ENCODE results near the gene KCNJ10.

The KCNJ10 gene

GRCh38 chr1:160082926-160083325 is 13.0 kb upstream of the KCNJ10 start:
- DNase-seq, result no peak

GRCh38 chr1:160082487-160082886 is 12.5 kb upstream of the KCNJ10 start:
- no peak for DNase-seq

- DNase-seq, result no peak
These were observed 11.4 kb upstream of the KCNJ10 start, which contains the start of gene KCNJ9 for GRCh38 chr1:160081261-160081936. Gene KCNJ9 (plus strand): TSS chr1:160081538. CDS start chr1:160084031, 2,493 bp downstream.

- no peak for DNase-seq
These were observed 10.6 kb upstream of the KCNJ10 start for GRCh38 chr1:160080381-160081100.

GRCh38 chr1:160079448-160079847 is 9.5 kb upstream of the KCNJ10 start:
- no peak for DNase-seq

GRCh38 chr1:160078512-160079195 is 8.7 kb upstream of the KCNJ10 start:
- peak; percentile 81 for DNase-seq

- DNase-seq, result no peak
These were observed 7.5 kb upstream of the KCNJ10 start for GRCh38 chr1:160077486-160077885.

- DNase-seq, result no peak
These were observed 6.3 kb upstream of the KCNJ10 start for GRCh38 chr1:160076295-160076694.

- DNase-seq, result no peak
These were observed 5.9 kb upstream of the KCNJ10 start for GRCh38 chr1:160075836-160076235.

GRCh38 chr1:160074865-160075264 is 4.9 kb upstream of the KCNJ10 start:
- DNase-seq, result no peak

GRCh38 chr1:160071289-160071688 is 1.3 kb upstream of the KCNJ10 start:
- DNase-seq, result no peak

GRCh38 chr1:160070243-160071163 is 543 bp upstream of the KCNJ10 start:
- DNase-seq, result peak; percentile 79

- no peak for DNase-seq
These were observed 1.7 kb downstream of the KCNJ10 start for GRCh38 chr1:160068225-160068624.

GRCh38 chr1:160066829-160067745 is 2.9 kb downstream of the KCNJ10 start:
- DNase-seq, result no peak

- no peak for DNase-seq
These were observed 5.2 kb downstream of the KCNJ10 start for GRCh38 chr1:160064746-160065145.

GRCh38 chr1:160064164-160064563 is 5.8 kb downstream of the KCNJ10 start:
- no peak for DNase-seq

- no peak for DNase-seq
These were observed 6.8 kb downstream of the KCNJ10 start for GRCh38 chr1:160063176-160063575.

GRCh38 chr1:160062230-160062532 is 7.8 kb downstream of the KCNJ10 start:
- no peak for DNase-seq

GRCh38 chr1:160061369-160062229 is 8.4 kb downstream of the KCNJ10 start:
- DNase-seq, result no peak

GRCh38 chr1:160058087-160058486 is 11.9 kb downstream of the KCNJ10 start:
- no peak for DNase-seq

GRCh38 chr1:160056648-160057169 is 13.3 kb downstream of the KCNJ10 start:
- no peak for DNase-seq

Data from stimulated activated CD8-positive, alpha-beta memory T cell treated with anti-CD3 and anti-CD28 coated beads, Interleukin-4, amount 100 ng/mL, for 48 hours (primary cell).